IMR-90 (cell line): ENCODE results near the gene OPCML. TPM values are rescaled to one million over a fixed set of nuclear protein-coding genes. Genes with fewer than 3 reads are reported as not detected.

Experiments used
- ATAC-seq: fragments of 200-7000 bp; cut with Tn5 transposase; 2 replicates; pipeline ENCODE4 v1.9.1; 2020; ENCODE audit warnings: low read depth, mild to moderate bottlenecking, moderate library complexity
- BruUV-seq: library from RNA; stranded (reverse); fragments of 400-500 nt; replicated peaks from 2 replicates; lab custom pipeline; 2021; lab: Mats Ljungman, UMichigan
- CTCF ChIA-PET: fragments of 300-600 bp; formaldehyde crosslinking; extraction: SDS; loops from one replicate; lab custom pipeline; 2021; ENCODE audit warnings: antibody characterized with exemption; lab: Yijun Ruan, JAX
- POLR2A ChIA-PET: fragments of 300-600 bp; sonication (Branson Sonifier 250); formaldehyde crosslinking; loops from one replicate; lab custom pipeline; 2022; ENCODE audit warnings: antibody characterized with exemption; ENCODE audit not compliant: unreplicated experiment; lab: Charles Lee
- DNase-seq: peaks from one replicate; pipeline ENCODE4 v3.0.0; 2013
- H2AFZ ChIP-seq: replicated peaks from 2 replicates; pipeline ENCODE3; 2013; ENCODE audit warnings: low read length, mild to moderate bottlenecking; ENCODE audit not compliant: poor library complexity
- H2AK5ac ChIP-seq: 2 replicates; pipeline ENCODE4 v1.6.1; 2013; ENCODE audit warnings: low read depth, low read length, inconsistent platforms
- H2AK9ac ChIP-seq: replicated peaks from 2 replicates; pipeline ENCODE3; 2013; ENCODE audit warnings: mild to moderate bottlenecking, low read depth, low read length, moderate library complexity; ENCODE audit not compliant: poor library complexity
- H2BK120ac ChIP-seq: 2 replicates; pipeline ENCODE4 v1.6.1; 2013; ENCODE audit warnings: low read depth, low read length, inconsistent platforms
- H2BK15ac ChIP-seq: 3 replicates; pipeline ENCODE4 v1.6.1; 2013; ENCODE audit warnings: low read depth, low read length, inconsistent platforms
- H2BK20ac ChIP-seq: 2 replicates; pipeline ENCODE4 v1.6.1; 2013; ENCODE audit warnings: low read depth, mild to moderate bottlenecking, inconsistent platforms, low read length, moderate library complexity
- H2BK5ac ChIP-seq: 2 replicates; pipeline ENCODE4 v1.6.1; 2013; ENCODE audit warnings: mild to moderate bottlenecking, low read depth, low read length, inconsistent platforms; ENCODE audit not compliant: poor library complexity, severe bottlenecking
- H3K14ac ChIP-seq: replicated peaks from 2 replicates; pipeline ENCODE4 v1.6.1; 2013; ENCODE audit warnings: low read depth, low read length, inconsistent platforms
- H3K18ac ChIP-seq: 2 replicates; pipeline ENCODE4 v1.6.1; 2013; ENCODE audit warnings: low read depth, low read length, control low read depth
- H3K23ac ChIP-seq: 2 replicates; pipeline ENCODE4 v1.6.1; 2013; ENCODE audit warnings: low read depth, low read length, inconsistent platforms
- H3K27ac ChIP-seq: 2 replicates; pipeline ENCODE4 v1.5.1; 2013; ENCODE audit warnings: mild to moderate bottlenecking, control low read depth, low read length; ENCODE audit not compliant: insufficient read depth
- H3K27me3 ChIP-seq: 2 replicates; pipeline ENCODE4 v1.6.1; 2013; ENCODE audit warnings: low read length; ENCODE audit not compliant: control insufficient read depth, insufficient read depth
- H3K36me3 ChIP-seq: 2 replicates; pipeline ENCODE4 v1.6.1; 2013; ENCODE audit warnings: low read length, mixed read lengths; ENCODE audit not compliant: control insufficient read depth, insufficient read depth
- H3K4ac ChIP-seq: 2 replicates; pipeline ENCODE4 v1.6.1; 2013; ENCODE audit warnings: low read depth, low read length, inconsistent platforms
- H3K4me1 ChIP-seq: 2 replicates; pipeline ENCODE4 v1.6.1; 2013; ENCODE audit warnings: low read length, mixed read lengths; ENCODE audit not compliant: control insufficient read depth, insufficient read depth
- H3K4me2 ChIP-seq: 2 replicates; pipeline ENCODE4 v1.6.1; 2013; ENCODE audit warnings: low read depth, mild to moderate bottlenecking, control low read depth, low read length, moderate library complexity
- H3K4me3 ChIP-seq: 2 replicates; pipeline ENCODE4 v1.5.1; 2013; ENCODE audit warnings: low read depth, mild to moderate bottlenecking, control low read depth, low read length, moderate library complexity; ENCODE audit not compliant: insufficient read depth
- H3K56ac ChIP-seq: 2 replicates; pipeline ENCODE4 v1.6.1; 2013; ENCODE audit warnings: low read length, inconsistent platforms; ENCODE audit not compliant: insufficient read depth; ENCODE audit errors: extremely low read depth
- H3K79me1 ChIP-seq, 2 experiments: 2 replicates each; pipeline ENCODE4 v1.6.1; 2013; ENCODE audit warnings: low read length in 2 of 2, inconsistent platforms in 1 of 2, low read depth in 1 of 2
- H3K9ac ChIP-seq: 2 replicates; pipeline ENCODE4 v1.6.1; 2013; ENCODE audit warnings: low read depth, low read length, control low read depth
- H3K9me1 ChIP-seq: 2 replicates; pipeline ENCODE4 v1.6.1; 2013; ENCODE audit warnings: low read length, inconsistent platforms; ENCODE audit not compliant: insufficient read depth
- H3K9me3 ChIP-seq: 2 replicates; pipeline ENCODE4 v1.6.1; 2013; ENCODE audit warnings: low read length; ENCODE audit not compliant: control insufficient read depth, insufficient read depth
- H4K20me1 ChIP-seq: 2 replicates; pipeline ENCODE4 v1.6.1; 2013; ENCODE audit warnings: low read length, inconsistent platforms; ENCODE audit not compliant: insufficient read depth
- H4K5ac ChIP-seq: 2 replicates; pipeline ENCODE4 v1.6.1; 2013; ENCODE audit warnings: mild to moderate bottlenecking, low read depth, low read length, control low read depth
- H4K8ac ChIP-seq, 2 experiments: 2 replicates each; pipeline ENCODE4 v1.6.1; 2013; ENCODE audit warnings: low read depth in 2 of 2, low read length in 2 of 2, control low read depth in 1 of 2, inconsistent platforms in 1 of 2
- H4K91ac ChIP-seq: 2 replicates; pipeline ENCODE4 v1.6.1; 2013; ENCODE audit warnings: low read depth, low read length, inconsistent platforms; ENCODE audit not compliant: insufficient read depth
- MAZ ChIP-seq: IDR thresholded peaks from 2 replicates; pipeline ENCODE4 v1.6.1; 2012; ENCODE audit warnings: low read depth, mild to moderate bottlenecking, low read length, improper control_type of control experiment, moderate library complexity, borderline replicate concordance
- MXI1 ChIP-seq: IDR thresholded peaks from 2 replicates; pipeline ENCODE4 v1.6.1; 2012; ENCODE audit warnings: low read depth, mild to moderate bottlenecking, low read length, moderate library complexity, borderline replicate concordance
- POLR2A ChIP-seq: IDR thresholded peaks from 2 replicates; pipeline ENCODE4 v1.6.1; 2012; ENCODE audit warnings: mild to moderate bottlenecking, low read depth, low read length
- WGBS, 2 experiments: methylation state at CpG; one replicate each; pipeline versions ENCODE4 v1.1.5 to v1.1.7; 2013; ENCODE audit warnings: missing lambda C conversion rate in 2 of 2; ENCODE audit not compliant: insufficient read length in 1 of 2; ENCODE audit errors: extremely low coverage in 2 of 2; 5-methylcytosine and 5-hydroxymethylcytosine counted together
- dilution Hi-C: fragments of 300-500 bp; cut with HindIII; formaldehyde crosslinking; loops from one replicate; pipeline ENCODE4 v1.14.3; 2018; ENCODE audit warnings: low sequenced_read_pairs; ENCODE audit not compliant: unreplicated experiment
- in situ Hi-C: fragments of 300-500 bp; cut with MboI; formaldehyde crosslinking; loops from 3 replicates; pipeline ENCODE4 v1.14.3; 2019; ENCODE audit warnings: low sequenced_read_pairs, inconsistent platforms, mixed read lengths
- intact Hi-C: fragments of 100-400 bp; cut with micrococcal nuclease; formaldehyde crosslinking; loops from 2 replicates; pipeline ENCODE4 v1.10.0; 2022
- polyA plus RNA-seq, 3 experiments: library from polyadenylated mRNA; depleted of rRNA; stranded (reverse); fragments of >200 nt; gene quantifications; 2 replicates each; pipeline ENCODE4 v1.2.3, GENCODE V29; 2012; ENCODE audit warnings: low replicate concordance in 1 of 3
- total RNA-seq: library from RNA; depleted of rRNA; stranded (reverse); fragments of >200 nt; gene quantifications from 2 replicates; pipeline ENCODE4 v1.2.3, GENCODE V29; 2012

OPCML gene
- total and polyA plus RNA-seq, 2 of the 4 experiments (the other 2 are of a cell fraction) = under 0.01 to 2.6 TPM

- H3K4me2 ChIP-seq = no peak overlapping the region
Observed at GRCh38 chr11:132770829-132771530, 761.3 kb downstream of the OPCML start.

More at GRCh38 chr11:132770829-132771530, 761.3 kb downstream of the OPCML start:
- POLR2A ChIA-PET = no interaction called here
- H3K9me3 ChIP-seq = no peaks in the 10 kb centered on the region
- no peak overlapping the region for H4K5ac ChIP-seq
- no peak overlapping the region for H3K56ac ChIP-seq
- no peaks in the 10 kb centered on the region for H3K4me1 ChIP-seq
- H4K8ac ChIP-seq = no peak overlapping the region
- H2BK5ac ChIP-seq = no peak overlapping the region
- H4K91ac ChIP-seq = no peak overlapping the region
- dilution Hi-C loops = no loop called here
- DNase-seq = no peak
- H2BK15ac ChIP-seq = no peak overlapping the region
- H3K18ac ChIP-seq = no peak overlapping the region
- H2BK20ac ChIP-seq = no peak overlapping the region
- intact Hi-C loops = no loop called here
- no peak overlapping the region for H2AK9ac ChIP-seq
- H3K27ac ChIP-seq = no peak overlapping the region
- no peak overlapping the region for H2AFZ ChIP-seq
- no TSS peak for BruUV-seq
- H3K27me3 ChIP-seq = peaks cover 2% of the 10 kb centered on the region; the same call in 1 of the 2 replicates
- CTCF ChIA-PET = no interaction called here
- H3K9me1 ChIP-seq = no peaks in the 10 kb centered on the region
- H3K23ac ChIP-seq = no peak overlapping the region
- H4K20me1 ChIP-seq = no peaks in the 10 kb centered on the region
- H3K4me3 ChIP-seq = no peak overlapping the region
- no peak overlapping the region for H3K9ac ChIP-seq
- no peaks in the 10 kb centered on the region for H3K79me1 ChIP-seq
- no peak overlapping the region for H3K4ac ChIP-seq
- WGBS, 2 experiments = 53% methylated on average over 3 of the region's 7 CpGs; no CpG with 5 or more reads in 1 of the 2 experiments
- ATAC-seq = no peak
- H3K36me3 ChIP-seq = no peaks in the 10 kb centered on the region
- in situ Hi-C loops = no loop called here
- TF ChIP-seq POLR2A = no peak
- TF ChIP-seq MAZ = no peak
- TF ChIP-seq MXI1 = no peak
- no peak overlapping the region for H2AK5ac ChIP-seq
- no peak overlapping the region for H2BK120ac ChIP-seq
- H3K14ac ChIP-seq = no peak overlapping the region
